Mesangial cell (primary cell): ENCODE measurements around the gene ARHGEF7. TPM values are rescaled to one million over a fixed set of nuclear protein-coding genes. Genes with fewer than 3 reads are reported as not detected.

Source experiments
- total RNA-seq: library from RNA; depleted of rRNA; stranded (reverse); fragments of >200 nt; gene quantifications from 2 replicates; pipeline ENCODE4 v1.2.3, GENCODE V29; 2015

ARHGEF7 gene
- total RNA-seq = 17.3 and 22.3 TPM in 2 replicates

GRCh38 chr13:111115061-111115964, at the start of gene ARHGEF7:
Gene ARHGEF7 (plus strand): TSS chr13:111115310. CDS start chr13:111115527, 217 bp downstream.

DNA sequence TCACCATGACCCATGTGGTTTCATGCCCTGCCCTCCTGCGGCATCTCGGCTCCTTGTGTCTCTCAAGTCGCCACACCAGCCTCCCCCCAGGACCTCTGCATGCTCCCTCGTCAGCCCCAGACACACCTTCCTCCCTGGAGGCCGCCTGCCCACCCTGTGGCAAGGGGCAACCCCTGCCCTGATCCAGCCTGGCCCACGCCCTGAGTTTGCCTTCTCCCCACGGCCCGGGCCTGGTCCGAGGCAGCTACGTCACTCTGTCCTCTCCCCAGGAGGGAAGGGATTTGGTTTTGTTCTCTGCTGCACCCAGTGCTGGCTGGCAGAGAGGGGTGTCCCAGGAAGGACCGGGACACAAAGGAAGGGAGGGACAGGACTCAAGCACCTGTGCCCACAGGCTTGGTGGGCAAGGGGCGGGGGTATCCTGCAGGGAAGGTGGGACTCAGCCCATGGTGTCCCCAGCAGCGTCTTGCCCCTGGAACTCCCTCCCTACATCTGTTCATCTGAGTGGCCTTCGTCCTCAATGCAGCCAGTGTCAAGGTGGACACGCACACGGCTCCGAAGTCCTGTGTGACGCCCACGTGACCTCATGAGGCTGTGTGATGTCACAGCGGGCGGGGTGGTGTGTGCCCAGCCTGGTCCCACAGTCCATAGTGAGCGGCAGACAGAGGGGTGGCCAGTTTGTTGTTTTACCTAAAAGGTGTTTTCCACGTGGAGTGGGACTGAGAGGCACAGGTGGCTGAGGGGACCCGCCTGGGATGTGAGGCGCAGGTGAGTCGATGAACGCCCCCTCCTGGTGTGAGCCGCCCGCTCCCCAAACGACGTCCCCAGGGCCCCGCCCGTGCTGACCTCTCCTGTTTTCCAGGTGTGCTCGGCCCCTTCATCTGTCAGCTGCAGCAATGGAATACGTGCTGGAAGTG, 205.1 kb downstream of the ARHGEF7 start, which contains the start of gene TEX29:
Gene TEX29, plus strand, starts transcription at position 645 of the 914 bp plus-strand sequence. Its CDS starts 249 bp downstream, at position 894.

Other genes with a start within 250 kb of the ARHGEF7 start
- gene ANKRD10, start 200.2 kb upstream of the ARHGEF7 start, total RNA-seq = 25.1 and 77.1 TPM in 2 replicates
- gene TEX29, start 205.3 kb downstream of the ARHGEF7 start, total RNA-seq = not detected in 2 replicates